Neuronal stem cell (in vitro differentiated cells): ENCODE measurements around the gene SPACA4.

Experiments
- DNase-seq: peaks from one replicate; pipeline ENCODE4 v3.0.0-alpha.2; 2013; ENCODE audit warnings: low spot score
- H2AFZ ChIP-seq: one replicate; pipeline ENCODE4 v1.6.1; 2013; ENCODE audit warnings: mild to moderate bottlenecking, low read length, inconsistent platforms
- H2AK5ac ChIP-seq: 2 replicates; pipeline ENCODE4 v1.6.1; 2013; ENCODE audit warnings: low read depth, mild to moderate bottlenecking, inconsistent platforms, low read length, moderate library complexity, mixed read lengths
- H2BK120ac ChIP-seq: 2 replicates; pipeline ENCODE4 v1.6.1; 2013; ENCODE audit warnings: low read depth, mild to moderate bottlenecking, inconsistent platforms, low read length, moderate library complexity, mixed read lengths
- H2BK12ac ChIP-seq: one replicate; pipeline ENCODE4 v1.6.1; 2013; ENCODE audit warnings: low read length, inconsistent platforms
- H2BK15ac ChIP-seq: 2 replicates; pipeline ENCODE4 v1.6.1; 2013; ENCODE audit warnings: mild to moderate bottlenecking, low read length, inconsistent platforms, mixed read lengths
- H2BK5ac ChIP-seq: one replicate; pipeline ENCODE4 v1.6.1; 2013; ENCODE audit warnings: inconsistent platforms, mild to moderate bottlenecking, low read length, moderate library complexity
- H3K14ac ChIP-seq: one replicate; pipeline ENCODE4 v1.6.1; 2013; ENCODE audit warnings: low read length, inconsistent platforms
- H3K18ac ChIP-seq: 2 replicates; pipeline ENCODE4 v1.6.1; 2013; ENCODE audit warnings: low read length, inconsistent platforms
- H3K23ac ChIP-seq: 2 replicates; pipeline ENCODE4 v1.6.1; 2013; ENCODE audit warnings: low read depth, mild to moderate bottlenecking, mixed read lengths, low read length, inconsistent platforms; ENCODE audit not compliant: poor library complexity
- H3K27ac ChIP-seq: replicated peaks from 3 replicates; pipeline ENCODE4 v1.5.1; 2013; ENCODE audit warnings: low read length, inconsistent platforms
- H3K27me3 ChIP-seq, 3 experiments: 2 replicates each; pipeline ENCODE4 v1.6.1; 2013; ENCODE audit warnings: low read length in 3 of 3, mild to moderate bottlenecking in 2 of 3, inconsistent platforms in 1 of 3, low read depth in 1 of 3, mixed read lengths in 1 of 3, moderate library complexity in 1 of 3; ENCODE audit not compliant: control insufficient read depth in 3 of 3, insufficient read depth in 3 of 3
- H3K36me3 ChIP-seq, 2 donors: replicated peaks in 1 of 2; 2 replicates each; pipeline ENCODE4 v1.6.1; 2013; ENCODE audit warnings: low read length in 2 of 2; ENCODE audit not compliant: control insufficient read depth in 2 of 2, insufficient read depth in 2 of 2
- H3K4ac ChIP-seq: 2 replicates; pipeline ENCODE4 v1.6.1; 2013; ENCODE audit warnings: inconsistent platforms, mild to moderate bottlenecking, low read length, moderate library complexity
- H3K4me1 ChIP-seq, 2 donors: 1 replicate in 1 of 2; 2 replicates in 1 of 2; pipeline ENCODE4 v1.6.1; 2013; ENCODE audit warnings: low read length in 2 of 2, low read depth in 1 of 2; ENCODE audit not compliant: control insufficient read depth in 2 of 2, insufficient read depth in 1 of 2
- H3K4me2 ChIP-seq: one replicate; pipeline ENCODE4 v1.6.1; 2013; ENCODE audit warnings: mild to moderate bottlenecking, low read length, inconsistent platforms; ENCODE audit not compliant: insufficient read depth, poor library complexity, severe bottlenecking
- H3K4me3 ChIP-seq, 2 donors: 2 replicates each; pipeline ENCODE4 v1.5.1; 2013; ENCODE audit warnings: low read length in 2 of 2, mild to moderate bottlenecking in 2 of 2, inconsistent platforms in 1 of 2, moderate library complexity in 1 of 2
- H3K79me1 ChIP-seq: one replicate; pipeline ENCODE4 v1.6.1; 2013; ENCODE audit warnings: low read depth, mild to moderate bottlenecking, inconsistent platforms, low read length, moderate library complexity
- H3K9ac ChIP-seq: one replicate; pipeline ENCODE4 v1.6.1; 2013; ENCODE audit warnings: mild to moderate bottlenecking, low read depth, low read length, inconsistent platforms; ENCODE audit not compliant: poor library complexity
- H3K9me3 ChIP-seq, 2 donors: replicated peaks in 1 of 2; 2 replicates each; pipeline versions ENCODE3 to v1.6.1; 2013; ENCODE audit warnings: low read length in 2 of 2, mild to moderate bottlenecking in 2 of 2, inconsistent platforms in 1 of 2, low read depth in 1 of 2, mixed read lengths in 1 of 2, moderate library complexity in 1 of 2; ENCODE audit not compliant: control insufficient read depth in 2 of 2, insufficient read depth in 1 of 2
- H4K8ac ChIP-seq: one replicate; pipeline ENCODE4 v1.6.1; 2013; ENCODE audit warnings: low read depth, mild to moderate bottlenecking, inconsistent platforms, low read length, moderate library complexity
- H4K91ac ChIP-seq: one replicate; pipeline ENCODE4 v1.6.1; 2013; ENCODE audit warnings: low read length, low read depth, mild to moderate bottlenecking, inconsistent platforms; ENCODE audit not compliant: poor library complexity
- WGBS, 2 donors: extraction: QIAGEN DNeasy Blood & Tissue Kit; methylation state at CpG; one replicate each; pipeline ENCODE4 v1.1.7; 2013; ENCODE audit warnings: missing lambda C conversion rate in 2 of 2, mixed read lengths in 1 of 2; ENCODE audit not compliant: insufficient read length in 2 of 2, insufficient replicate concordance in 1 of 2; ENCODE audit errors: extremely low coverage in 2 of 2; 5-methylcytosine and 5-hydroxymethylcytosine counted together

SPACA4 gene

DNA sequence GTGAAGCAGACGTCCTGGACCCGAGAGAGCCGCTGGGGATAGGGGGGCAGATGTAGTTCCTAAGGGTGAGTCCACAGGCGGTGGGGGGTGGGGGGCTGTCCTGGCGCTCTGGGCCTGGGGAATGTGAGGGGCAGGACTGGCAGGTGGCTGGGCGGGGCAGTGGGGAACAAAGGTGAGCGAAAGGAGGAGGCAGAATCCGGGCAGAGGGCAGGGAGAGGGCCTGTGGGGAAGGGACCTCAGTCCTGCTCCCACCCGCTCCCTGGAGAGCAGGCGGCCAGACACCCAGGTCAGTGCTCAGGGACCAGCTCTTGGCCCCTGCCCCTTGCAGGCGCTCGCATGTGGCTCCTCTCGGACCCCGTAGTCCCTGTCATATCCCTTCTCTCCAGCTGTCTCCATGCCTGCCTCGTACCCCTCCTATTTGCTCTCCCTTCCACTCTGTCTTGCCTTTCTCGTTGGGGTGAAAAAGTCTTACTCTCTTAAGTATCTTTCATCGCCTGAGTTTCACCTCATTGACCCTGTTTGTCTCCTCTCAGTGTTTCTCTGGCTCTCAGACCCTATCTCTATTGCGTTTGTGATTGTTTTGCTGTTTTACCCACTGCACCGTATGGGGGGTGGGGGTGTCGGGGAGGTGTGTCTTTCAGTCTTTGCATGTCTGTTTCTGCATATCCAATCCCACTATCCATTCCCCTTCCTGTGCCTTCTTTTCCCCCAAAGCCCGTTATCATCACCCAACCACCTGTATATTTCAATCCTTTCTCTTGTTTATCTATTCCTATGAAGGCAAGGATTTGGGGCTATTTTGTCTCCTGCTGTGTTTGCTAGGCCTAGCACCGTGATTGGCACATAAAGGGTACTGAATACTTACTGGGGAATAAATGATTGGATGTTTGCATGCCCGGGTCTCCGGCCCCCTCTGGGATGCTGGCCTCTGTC lies 18.5 kb downstream of the SPACA4 start:
- peak overlapping the region; percentile 55 to 80 for H3K4me3 ChIP-seq
- H2BK120ac ChIP-seq: peak overlapping the region; percentile 49
- no CpG with 5 or more reads among the region's 24 CpGs for WGBS, 2 donors
- no peaks in the 10 kb centered on the region for H3K9me3 ChIP-seq
- H3K4ac ChIP-seq: peak overlapping the region; percentile 77
- H2BK5ac ChIP-seq: peak overlapping the region; percentile 98
- H2BK15ac ChIP-seq: peak overlapping the region; percentile 99
- peaks cover 8 to 13% of the 10 kb centered on the region in 2 donors for H3K4me1 ChIP-seq
- peak overlapping the region; percentile 93 for H3K18ac ChIP-seq
- no peak for DNase-seq
- peak overlapping the region; percentile 81 for H3K23ac ChIP-seq
- no peak overlapping the region for H4K8ac ChIP-seq
- peak overlapping the region; percentile 92 for H3K9ac ChIP-seq
- peak overlapping the region; percentile 76 for H3K27ac ChIP-seq
- H2AK5ac ChIP-seq: peak overlapping the region; percentile 95
- no peaks in the 10 kb centered on the region for H3K27me3 ChIP-seq
- peak overlapping the region; percentile 91 for H3K4me2 ChIP-seq
- peaks cover 8% of the 10 kb centered on the region for H3K79me1 ChIP-seq
- H2AFZ ChIP-seq: peak overlapping the region; percentile 68
- H3K36me3 ChIP-seq: peaks cover 2 to 39% of the 10 kb centered on the region in 2 donors
- no peak overlapping the region for H2BK12ac ChIP-seq
- H4K91ac ChIP-seq: no peak overlapping the region
- H3K14ac ChIP-seq: no peak overlapping the region

DNA sequence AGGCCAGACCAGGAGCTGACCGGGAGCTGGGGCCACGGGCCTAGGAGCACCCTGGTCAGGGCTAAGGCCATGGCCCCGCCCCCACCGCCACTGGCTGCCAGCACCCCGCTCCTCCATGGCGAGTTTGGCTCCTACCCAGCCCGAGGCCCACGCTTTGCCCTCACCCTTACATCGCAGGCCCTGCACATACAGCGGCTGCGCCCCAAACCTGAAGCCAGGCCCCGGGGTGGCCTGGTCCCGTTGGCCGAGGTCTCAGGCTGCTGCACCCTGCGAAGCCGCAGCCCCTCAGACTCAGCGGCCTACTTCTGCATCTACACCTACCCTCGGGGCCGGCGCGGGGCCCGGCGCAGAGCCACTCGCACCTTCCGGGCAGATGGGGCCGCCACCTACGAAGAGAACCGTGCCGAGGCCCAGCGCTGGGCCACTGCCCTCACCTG lies 19.4 kb downstream of the SPACA4 start:
- Histone ChIP-seq H2BK15ac (no peak overlapping the region), H4K8ac (no peak overlapping the region), H3K36me3 (peaks cover 2 to 44% of the 10 kb centered on the region in 2 donors), H3K18ac (peak overlapping the region; percentile 60), H3K4me3 (no peak overlapping the region), H2BK5ac (no peak overlapping the region), H2AK5ac (peak overlapping the region; percentile 44), H3K23ac (peak overlapping the region; percentile 81), H3K79me1 (peaks cover 5% of the 10 kb centered on the region), H3K4ac (no peak overlapping the region), H3K9me3 (no peaks in the 10 kb centered on the region), H4K91ac (no peak overlapping the region), H2BK12ac (peak overlapping the region; percentile 78), H2BK120ac (no peak overlapping the region), H3K4me2 (no peak overlapping the region), H2AFZ (no peak overlapping the region), H3K14ac (no peak overlapping the region), H3K27me3 (no peaks in the 10 kb centered on the region), H3K9ac (peak overlapping the region; percentile 67), H3K27ac (no peak overlapping the region), H3K4me1 (peaks cover 14 to 20% of the 10 kb centered on the region in 2 donors)
- no peak for DNase-seq
- no CpG with 5 or more reads among the region's 30 CpGs for WGBS, 2 donors

DNA sequence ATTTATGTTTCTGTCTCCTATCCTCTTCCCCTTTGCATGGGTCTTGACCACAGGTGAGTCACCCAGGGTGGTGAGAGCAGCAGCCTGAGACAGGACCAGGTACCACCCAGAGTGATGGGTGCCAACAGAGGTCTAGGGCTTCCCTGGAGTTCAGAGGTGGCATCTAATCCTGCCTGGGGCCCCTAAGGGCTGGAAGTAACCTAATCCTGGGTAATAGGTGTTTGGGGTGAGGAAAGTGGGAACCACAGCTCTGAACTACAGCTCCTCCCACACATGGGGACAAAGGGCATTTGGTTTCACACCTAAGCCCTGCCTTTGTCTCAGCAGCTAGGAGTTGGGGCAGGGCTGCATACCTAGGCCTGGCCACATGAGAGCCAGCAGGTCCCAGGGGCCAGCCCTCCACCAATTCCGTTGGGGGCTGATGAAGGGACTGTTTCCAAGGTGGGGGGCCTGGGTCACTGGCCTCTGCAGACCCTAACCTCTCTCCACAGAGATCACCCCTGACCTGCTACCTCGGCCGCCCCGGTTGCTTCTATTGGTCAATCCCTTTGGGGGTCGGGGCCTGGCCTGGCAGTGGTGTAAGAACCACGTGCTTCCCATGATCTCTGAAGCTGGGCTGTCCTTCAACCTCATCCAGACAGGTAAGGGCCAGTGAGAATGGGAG lies 20.8 kb downstream of the SPACA4 start:
- no peaks in the 10 kb centered on the region for H3K27me3 ChIP-seq
- no peak overlapping the region for H2AFZ ChIP-seq
- no peak overlapping the region for H2BK120ac ChIP-seq
- H3K18ac ChIP-seq: no peak overlapping the region
- H3K27ac ChIP-seq: no peak overlapping the region
- no peaks in the 10 kb centered on the region for H3K9me3 ChIP-seq
- no peak overlapping the region for H2BK5ac ChIP-seq
- DNase-seq: no peak
- H2AK5ac ChIP-seq: peak overlapping the region; percentile 41
- H3K23ac ChIP-seq: no peak overlapping the region
- H3K36me3 ChIP-seq: peaks cover 4 to 43% of the 10 kb centered on the region in 2 donors
- no peak overlapping the region for H4K91ac ChIP-seq
- H3K4me1 ChIP-seq: peaks cover 18 to 25% of the 10 kb centered on the region in 2 donors
- no peak overlapping the region for H3K4me3 ChIP-seq
- H4K8ac ChIP-seq: no peak overlapping the region
- no peak overlapping the region for H3K4me2 ChIP-seq
- H2BK15ac ChIP-seq: no peak overlapping the region
- H3K79me1 ChIP-seq: peaks cover 5% of the 10 kb centered on the region
- no peak overlapping the region for H3K4ac ChIP-seq
- WGBS, 2 donors: no CpG with 5 or more reads among the region's 6 CpGs
- H2BK12ac ChIP-seq: no peak overlapping the region
- no peak overlapping the region for H3K14ac ChIP-seq
- H3K9ac ChIP-seq: no peak overlapping the region

DNA sequence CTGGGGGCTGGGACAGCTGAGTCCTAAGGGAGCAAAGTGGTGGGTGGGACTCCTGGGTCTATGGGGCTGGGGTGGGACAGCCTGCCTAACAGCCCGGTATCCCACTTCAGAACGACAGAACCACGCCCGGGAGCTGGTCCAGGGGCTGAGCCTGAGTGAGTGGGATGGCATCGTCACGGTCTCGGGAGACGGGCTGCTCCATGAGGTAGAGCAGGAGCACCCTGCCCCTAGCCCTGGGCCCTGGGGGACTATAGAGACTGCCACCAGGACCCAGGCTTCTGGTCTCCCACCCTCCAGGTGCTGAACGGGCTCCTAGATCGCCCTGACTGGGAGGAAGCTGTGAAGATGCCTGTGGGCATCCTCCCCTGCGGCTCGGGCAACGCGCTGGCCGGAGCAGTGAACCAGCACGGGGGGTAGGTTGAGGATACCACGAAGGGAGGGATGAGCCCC lies 21.3 kb downstream of the SPACA4 start:
- Histone ChIP-seq H2AFZ (no peak overlapping the region), H3K23ac (no peak overlapping the region), H2BK5ac (peak overlapping the region; percentile 54), H3K27ac (no peak overlapping the region), H3K79me1 (peaks cover 5% of the 10 kb centered on the region), H3K27me3 (no peaks in the 10 kb centered on the region), H2BK15ac (no peak overlapping the region), H3K18ac (peak overlapping the region; percentile 13), H4K8ac (no peak overlapping the region), H2AK5ac (peak overlapping the region; percentile 41), H4K91ac (no peak overlapping the region), H3K4me1 (peaks cover 18 to 28% of the 10 kb centered on the region in 2 donors), H3K4ac (no peak overlapping the region), H3K14ac (no peak overlapping the region), H3K9ac (no peak overlapping the region), H3K4me2 (no peak overlapping the region), H3K4me3 (no peak overlapping the region), H3K9me3 (no peaks in the 10 kb centered on the region), H3K36me3 (peaks cover 5 to 43% of the 10 kb centered on the region in 2 donors), H2BK12ac (no peak overlapping the region), H2BK120ac (no peak overlapping the region)
- no CpG with 5 or more reads among the region's 17 CpGs for WGBS, 2 donors
- DNase-seq: no peak
